ENCODE measurements around the gene SH3PXD2B. TPM values are rescaled to one million over a fixed set of nuclear protein-coding genes. Genes with fewer than 3 reads are reported as not detected.
A peak's percentile ranks its signal among the peaks of the same experiment; 100 is the strongest.
"Not testable (repeated sequence)": the region's sequence is repeated elsewhere in the genome, so short reads cannot be mapped to it uniquely, and the experiment has no call there.

The SH3PXD2B gene
- polyA plus RNA-seq, 6 donors from 2014 or later: not detected

GRCh38 chr5:172410662-172411483 is 43.5 kb downstream of the SH3PXD2B start:
- no peak for DNase-seq
- no peak overlapping the region for H3K27ac Mint-ChIP-seq

GRCh38 chr5:172410160-172410559 is 44.2 kb downstream of the SH3PXD2B start:
- Mint-ChIP-seq H3K27me3 (peaks cover 10 to 15% (median 11%) of the 10 kb centered on the region in 3 donors), H3K27ac (no peak overlapping the region)
- ATAC-seq (ENCODE audit: low read depth in 2 of 2): no peak

More at GRCh38 chr5:172410662-172411483, 43.5 kb downstream of the SH3PXD2B start:
- Mint-ChIP-seq H3K36me3 (no peaks in the 10 kb centered on the region), H3K4me3 (no peak overlapping the region), H3K4me1 (no peaks in the 10 kb centered on the region), H3K9me3 (peaks cover 0 to 11% (median 2%) of the 10 kb centered on the region in 7 donors), H3K27me3 (peaks cover 7 to 15% (median 8%) of the 10 kb centered on the region in 3 donors)
- ATAC-seq (ENCODE audit: low read depth in 2 of 2): no peak

GRCh38 chr5:172409477-172409876 is 44.8 kb downstream of the SH3PXD2B start:
- H3K4me1 Mint-ChIP-seq; ATAC-seq (ENCODE audit: low read depth in 2 of 2); H3K4me3 Mint-ChIP-seq; DNase-seq; H3K36me3 Mint-ChIP-seq: not testable (repeated sequence)
- Mint-ChIP-seq H3K9me3 (peaks cover 0 to 11% (median 2%) of the 10 kb centered on the region in 7 donors), H3K27ac (peak overlapping the region in 1 of 6 donors; percentile 39), H3K27me3 (peaks cover 12 to 15% (median 13%) of the 10 kb centered on the region in 3 donors)

More at GRCh38 chr5:172410160-172410559, 44.2 kb downstream of the SH3PXD2B start:
- Mint-ChIP-seq H3K9me3 (peaks cover 0 to 11% (median 2%) of the 10 kb centered on the region in 7 donors), H3K4me1 (no peaks in the 10 kb centered on the region), H3K36me3 (no peaks in the 10 kb centered on the region), H3K4me3 (no peak overlapping the region)
- no peak for DNase-seq

GRCh38 chr5:172407822-172408221 is 46.5 kb downstream of the SH3PXD2B start:
- Mint-ChIP-seq H3K27me3 (peaks cover 6 to 12% (median 11%) of the 10 kb centered on the region in 3 donors), H3K9me3 (peaks cover 0 to 11% (median 2%) of the 10 kb centered on the region in 7 donors), H3K4me1 (no peaks in the 10 kb centered on the region), H3K4me3 (peak overlapping the region in 1 of 8 donors; percentile 15), H3K36me3 (no peaks in the 10 kb centered on the region), H3K27ac (peak overlapping the region in 1 of 6 donors; percentile 34)
- ATAC-seq (ENCODE audit: low read depth in 2 of 2) (no peak), DNase-seq (no peak)

- Mint-ChIP-seq H3K4me3 (no peak overlapping the region), H3K9me3 (peaks cover 0 to 11% (median 4%) of the 10 kb centered on the region in 7 donors), H3K4me1 (no peaks in the 10 kb centered on the region), H3K27me3 (peaks cover under 1 to 15% (median 15%) of the 10 kb centered on the region in 3 donors), H3K36me3 (no peaks in the 10 kb centered on the region), H3K27ac (no peak overlapping the region)
- no peak for DNase-seq
- no peak for ATAC-seq (ENCODE audit: low read depth in 2 of 2)
Measured at GRCh38 chr5:172407241-172407691, 47.1 kb downstream of the SH3PXD2B start.

- ATAC-seq (ENCODE audit: low read depth in 2 of 2): no peak
- Mint-ChIP-seq H3K27ac (peak overlapping the region in 2 of 6 donors; percentile 12 to 47), H3K27me3 (peaks cover 0 to 26% (median 23%) of the 10 kb centered on the region in 3 donors)
Measured at GRCh38 chr5:172405226-172406107, 48.9 kb downstream of the SH3PXD2B start.

GRCh38 chr5:172404746-172405145 is 49.6 kb downstream of the SH3PXD2B start:
- no peaks in the 10 kb centered on the region for H3K4me1 Mint-ChIP-seq
- H3K36me3 Mint-ChIP-seq: no peaks in the 10 kb centered on the region
- H3K9me3 Mint-ChIP-seq: peaks cover 1 to 9% (median 4%) of the 10 kb centered on the region in 7 donors
- H3K27ac Mint-ChIP-seq: no peak overlapping the region
- peaks cover 2 to 28% (median 23%) of the 10 kb centered on the region in 3 donors for H3K27me3 Mint-ChIP-seq
- no peak overlapping the region for H3K4me3 Mint-ChIP-seq
- no peak for ATAC-seq (ENCODE audit: low read depth in 2 of 2)
- no peak for DNase-seq

More at GRCh38 chr5:172405226-172406107, 48.9 kb downstream of the SH3PXD2B start:
- no peaks in the 10 kb centered on the region for H3K36me3 Mint-ChIP-seq
- DNase-seq: no peak
- peaks cover 0 to 11% (median 5%) of the 10 kb centered on the region in 7 donors for H3K9me3 Mint-ChIP-seq
- H3K4me3 Mint-ChIP-seq: no peak overlapping the region
- H3K4me1 Mint-ChIP-seq: no peaks in the 10 kb centered on the region

GRCh38 chr5:172403817-172404216 is 50.5 kb downstream of the SH3PXD2B start:
- Mint-ChIP-seq H3K27ac (no peak overlapping the region), H3K27me3 (peaks cover 9 to 34% (median 26%) of the 10 kb centered on the region in 3 donors), H3K36me3 (no peaks in the 10 kb centered on the region), H3K4me3 (no peak overlapping the region), H3K9me3 (peaks cover 0 to 11% (median 5%) of the 10 kb centered on the region in 7 donors), H3K4me1 (no peaks in the 10 kb centered on the region)
- DNase-seq: no peak
- ATAC-seq (ENCODE audit: low read depth in 2 of 2): no peak

GRCh38 chr5:172403189-172403796 is 51.0 kb downstream of the SH3PXD2B start:
- Mint-ChIP-seq H3K27ac (no peak overlapping the region), H3K4me3 (no peak overlapping the region), H3K4me1 (no peaks in the 10 kb centered on the region), H3K36me3 (no peaks in the 10 kb centered on the region), H3K27me3 (peaks cover 9 to 34% (median 26%) of the 10 kb centered on the region in 3 donors), H3K9me3 (peaks cover 3 to 17% (median 9%) of the 10 kb centered on the region in 7 donors)
- no peak for ATAC-seq (ENCODE audit: low read depth in 2 of 2)
- no peak for DNase-seq

- H3K4me3 Mint-ChIP-seq: no peak overlapping the region
- no peak for ATAC-seq (ENCODE audit: low read depth in 2 of 2)
- peaks cover 5 to 23% (median 15%) of the 10 kb centered on the region in 7 donors for H3K9me3 Mint-ChIP-seq
- no peaks in the 10 kb centered on the region for H3K36me3 Mint-ChIP-seq
- H3K27ac Mint-ChIP-seq: no peak overlapping the region
- no peak for DNase-seq
- no peaks in the 10 kb centered on the region for H3K4me1 Mint-ChIP-seq
- H3K27me3 Mint-ChIP-seq: peaks cover 9 to 34% (median 26%) of the 10 kb centered on the region in 3 donors
Measured at GRCh38 chr5:172402531-172403188, 51.7 kb downstream of the SH3PXD2B start.

- not testable (repeated sequence) for ATAC-seq (ENCODE audit: low read depth in 2 of 2); H3K36me3 Mint-ChIP-seq; DNase-seq; H3K4me1 Mint-ChIP-seq; H3K4me3 Mint-ChIP-seq; H3K27ac Mint-ChIP-seq
- peaks cover 9 to 34% (median 26%) of the 10 kb centered on the region in 3 donors for H3K27me3 Mint-ChIP-seq
- H3K9me3 Mint-ChIP-seq: peaks cover 5 to 29% (median 20%) of the 10 kb centered on the region in 7 donors
Measured at GRCh38 chr5:172402031-172402430, 52.3 kb downstream of the SH3PXD2B start.

- Mint-ChIP-seq H3K27me3 (peaks cover 9 to 33% (median 25%) of the 10 kb centered on the region in 3 donors), H3K27ac (no peak overlapping the region), H3K36me3 (no peaks in the 10 kb centered on the region), H3K4me3 (no peak overlapping the region), H3K4me1 (no peaks in the 10 kb centered on the region), H3K9me3 (peaks cover 11 to 39% (median 30%) of the 10 kb centered on the region in 7 donors)
- ATAC-seq (ENCODE audit: low read depth in 2 of 2) (no peak), DNase-seq (no peak)
Measured at GRCh38 chr5:172399826-172400225, 54.5 kb downstream of the SH3PXD2B start.

Measured in naive B cell (primary cell).